Activated CD4-positive, alpha-beta T cell treated with anti-CD3 and anti-CD28 coated beads for 36 hours (primary cell): ENCODE results near the gene CPED1. TPM values are rescaled to one million over a fixed set of nuclear protein-coding genes. Genes with fewer than 3 reads are reported as not detected.
"Not testable (repeated sequence)": the region's sequence is repeated elsewhere in the genome, so short reads cannot be mapped to it uniquely, and the experiment has no call there.

Experiments used
- ATAC-seq: fragments of 200-7000 bp; cut with Tn5 transposase; one replicate; pipeline ENCODE4 v1.10.0; 2021; ENCODE audit warnings: mild to moderate bottlenecking, moderate library complexity
- CTCF ChIA-PET: fragments of 350-600 bp; sonication (Branson Sonifier 250); formaldehyde crosslinking; loops from one replicate; lab custom pipeline; 2021; ENCODE audit warnings: antibody characterized with exemption; lab: Charles Lee
- POLR2A ChIA-PET: fragments of 350-600 bp; sonication (Branson Sonifier 250); formaldehyde crosslinking; loops from one replicate; lab custom pipeline; 2021; ENCODE audit warnings: antibody characterized with exemption, inconsistent platforms; lab: Charles Lee
- DNase-seq: peaks from one replicate; pipeline ENCODE4 v3.0.0-alpha.2; 2020
- H3K27ac Mint-ChIP-seq: one replicate; pipeline ENCODE4 v1.8.0; 2021; ENCODE audit warnings: mixed read lengths
- H3K27me3 Mint-ChIP-seq: one replicate; pipeline ENCODE4 v1.8.0; 2021; ENCODE audit warnings: mixed read lengths
- H3K36me3 Mint-ChIP-seq: one replicate; pipeline ENCODE4 v1.8.0; 2021; ENCODE audit warnings: low read depth, mixed read lengths
- H3K4me1 Mint-ChIP-seq: one replicate; pipeline ENCODE4 v1.8.0; 2021; ENCODE audit warnings: mixed read lengths
- H3K4me3 Mint-ChIP-seq: one replicate; pipeline ENCODE4 v1.8.0; 2021; ENCODE audit warnings: mild to moderate bottlenecking, moderate library complexity, mixed read lengths
- H3K9me3 Mint-ChIP-seq: one replicate; pipeline ENCODE4 v1.8.0; 2021; ENCODE audit warnings: low read depth, mixed read lengths
- intact Hi-C, 2 experiments: fragments of 100-400 bp; cut with DNase I in 1 of 2; cut with micrococcal nuclease in 1 of 2; formaldehyde crosslinking; loops; one replicate each; pipeline versions ENCODE4 v1.14.2 to v1.15.1; 2022 to 2024; cut with DNase I, micrococcal nuclease
- total RNA-seq, 2 experiments: library from RNA; stranded (reverse); gene quantifications; one replicate each; pipeline ENCODE4 v1.2.3, GENCODE V29; 2021

CPED1 gene
- total RNA-seq, 2 experiments from 2014 or later: not detected

DNA sequence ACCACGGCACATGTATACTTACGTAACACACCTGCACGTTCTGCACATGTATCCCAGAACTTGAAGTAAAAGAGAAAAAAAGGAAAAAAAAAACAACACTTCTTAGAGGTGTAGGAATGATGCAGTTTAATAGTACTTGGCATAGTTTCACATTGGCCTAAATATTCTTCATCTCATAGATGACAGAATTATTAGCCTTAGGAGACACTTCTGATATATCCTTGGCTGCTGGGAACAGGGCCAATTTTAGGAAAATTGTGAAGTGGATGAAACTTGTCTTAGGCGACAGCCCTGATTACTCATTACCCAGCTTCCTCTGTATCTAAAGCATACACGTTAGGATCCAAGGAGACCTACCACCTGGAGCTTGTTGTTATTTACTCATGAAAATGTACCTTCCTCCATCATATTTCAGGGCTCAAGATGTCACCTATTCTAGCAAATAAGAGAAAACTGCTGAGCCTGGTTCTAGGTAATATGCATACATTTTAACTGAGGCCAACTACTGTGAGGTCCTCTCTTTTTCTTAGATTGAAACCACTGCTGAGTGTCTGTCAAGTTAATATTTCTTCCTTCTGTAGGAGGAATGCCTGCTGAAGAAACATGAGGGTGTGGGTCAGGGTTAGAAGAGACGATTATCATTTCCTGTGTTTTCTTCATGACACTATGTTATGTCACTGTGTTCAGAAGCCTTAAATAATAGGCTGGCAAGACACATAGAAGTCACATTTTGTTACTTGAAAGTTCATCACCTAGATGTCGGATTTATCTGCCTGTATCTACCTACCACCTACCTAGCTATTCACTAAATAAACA is 44.3 kb downstream of the CPED1 start:
- ChIA-PET POLR2A (no interaction called here), CTCF (interaction anchor here (0.8 kb wide), 1 partner anchor 75 kb away, joined by 3 read pairs; no protein-coding TSS in a partner anchor)
- Mint-ChIP-seq H3K9me3 (no peaks in the 10 kb centered on the region), H3K36me3 (no peaks in the 10 kb centered on the region), H3K27me3 (no peaks in the 10 kb centered on the region), H3K4me3 (no peak overlapping the region), H3K4me1 (no peaks in the 10 kb centered on the region), H3K27ac (no peak overlapping the region)
- no peak for ATAC-seq
- intact Hi-C loops: no loop called here
- DNase-seq: no peak

DNA sequence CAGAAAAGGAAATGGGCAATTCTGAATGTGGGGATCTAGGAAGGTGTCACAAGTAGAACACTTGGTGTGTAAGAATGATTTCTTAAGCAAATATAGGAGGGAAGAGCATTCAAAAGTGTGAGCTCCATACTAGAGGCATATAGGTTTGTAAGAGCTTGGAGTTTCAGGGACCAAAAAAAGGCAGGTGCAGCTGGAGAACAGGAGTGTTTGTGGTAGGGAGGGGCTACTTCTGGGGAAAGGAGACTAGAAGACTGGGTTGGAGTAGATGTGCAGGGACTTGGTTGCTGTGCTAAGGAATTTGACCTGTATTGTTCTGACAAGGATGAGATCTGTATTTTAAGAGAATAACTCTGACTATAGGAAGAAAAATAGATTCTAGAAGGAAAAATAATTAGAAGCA is 46.4 kb downstream of the CPED1 start:
- Mint-ChIP-seq H3K9me3 (no peaks in the 10 kb centered on the region), H3K27ac (no peak overlapping the region), H3K36me3 (no peaks in the 10 kb centered on the region), H3K4me3 (no peak overlapping the region), H3K27me3 (peaks cover 2% of the 10 kb centered on the region), H3K4me1 (no peaks in the 10 kb centered on the region)
- ChIA-PET POLR2A (no interaction called here), CTCF (interaction anchor here (0.7 to 1.4 kb wide), 2 partner anchors 34 to 128 kb away, joined by 3 read pairs; no protein-coding TSS in a partner anchor)
- DNase-seq: no peak
- ATAC-seq: no peak
- intact Hi-C loops: no loop called here

DNA sequence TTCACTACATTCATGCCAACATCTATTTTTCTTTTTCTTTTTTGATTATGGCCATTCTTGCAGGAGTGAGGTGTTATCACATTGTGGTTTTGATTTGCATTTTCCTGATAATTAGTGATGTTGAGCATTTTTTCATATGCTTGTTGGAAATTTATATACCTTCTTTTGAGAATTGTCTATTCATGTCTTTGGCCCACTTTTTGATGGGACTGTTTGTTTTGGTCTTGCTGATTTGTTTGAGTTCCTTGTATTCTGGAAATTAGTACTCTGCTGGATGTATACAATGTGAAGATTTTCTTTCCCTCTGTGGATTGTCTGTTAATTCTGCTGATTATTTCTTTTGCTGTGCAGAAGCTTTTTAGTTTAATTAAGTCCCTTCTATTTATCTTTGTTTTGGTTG is 48.3 kb downstream of the CPED1 start:
- ATAC-seq, H3K36me3 Mint-ChIP-seq, POLR2A ChIA-PET, H3K27ac Mint-ChIP-seq, intact Hi-C loops, H3K4me3 Mint-ChIP-seq, CTCF ChIA-PET, H3K4me1 Mint-ChIP-seq, H3K27me3 Mint-ChIP-seq, DNase-seq, H3K9me3 Mint-ChIP-seq: not testable (repeated sequence)

DNA sequence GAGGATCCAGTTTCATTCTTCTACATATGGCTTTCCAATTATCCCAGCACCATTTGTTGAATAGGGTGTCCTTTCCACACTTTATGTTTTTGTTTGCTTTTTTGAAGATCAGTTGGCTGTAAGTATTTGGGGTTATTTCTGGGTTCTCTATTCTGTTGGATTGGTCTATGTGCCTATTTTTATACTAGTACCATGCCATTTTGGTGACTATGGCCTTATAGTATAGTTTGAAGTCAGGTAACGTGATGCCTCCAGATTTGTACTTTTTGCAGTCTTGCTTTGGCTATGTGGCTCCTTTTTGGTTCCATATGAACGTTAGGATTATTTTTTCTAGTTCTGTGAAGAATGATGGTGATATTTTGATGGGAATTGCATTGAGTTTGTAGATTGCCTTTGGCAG is 48.8 kb downstream of the CPED1 start:
- H3K36me3 Mint-ChIP-seq, H3K4me3 Mint-ChIP-seq, intact Hi-C loops, ATAC-seq, H3K27ac Mint-ChIP-seq, H3K9me3 Mint-ChIP-seq, H3K4me1 Mint-ChIP-seq, DNase-seq, CTCF ChIA-PET, H3K27me3 Mint-ChIP-seq, POLR2A ChIA-PET: not testable (repeated sequence)

DNA sequence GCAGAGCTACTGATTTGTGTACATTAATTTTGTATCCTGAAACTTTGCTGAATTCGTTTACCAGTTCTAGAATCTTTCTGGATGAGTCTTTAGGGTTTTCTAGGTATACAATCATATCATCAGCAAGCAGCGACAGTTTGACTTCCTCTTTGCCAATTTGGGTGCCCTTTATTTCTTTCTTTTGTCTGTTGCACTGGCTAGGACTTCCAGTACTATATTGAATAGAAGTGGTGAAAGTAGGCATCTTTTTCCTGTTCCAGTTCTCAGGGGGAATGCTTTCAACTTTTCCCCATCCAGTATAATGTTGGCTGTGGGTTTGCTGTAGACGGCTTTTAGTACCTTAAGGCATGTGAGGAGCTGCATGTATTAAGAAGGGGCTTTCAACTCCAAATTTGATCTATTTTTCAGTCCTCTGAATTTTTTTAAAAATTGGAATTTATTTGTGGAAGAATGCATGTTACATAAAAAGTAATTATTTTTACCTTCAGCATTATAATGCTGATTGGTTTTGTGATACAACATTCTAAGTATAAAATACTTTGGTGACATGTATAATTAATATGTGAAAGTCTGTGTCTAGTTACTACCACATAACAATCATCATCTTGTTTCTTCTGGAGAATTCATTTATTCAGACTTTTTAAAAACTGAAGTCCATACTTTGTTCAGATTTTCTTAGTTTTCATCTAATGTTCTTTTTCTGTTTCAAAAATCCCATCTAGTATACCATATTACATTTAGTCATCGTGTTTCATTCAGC is 49.6 kb downstream of the CPED1 start:
- Mint-ChIP-seq H3K27me3 (peaks cover 6% of the 10 kb centered on the region), H3K27ac (no peak overlapping the region), H3K4me1 (no peaks in the 10 kb centered on the region)

DNA sequence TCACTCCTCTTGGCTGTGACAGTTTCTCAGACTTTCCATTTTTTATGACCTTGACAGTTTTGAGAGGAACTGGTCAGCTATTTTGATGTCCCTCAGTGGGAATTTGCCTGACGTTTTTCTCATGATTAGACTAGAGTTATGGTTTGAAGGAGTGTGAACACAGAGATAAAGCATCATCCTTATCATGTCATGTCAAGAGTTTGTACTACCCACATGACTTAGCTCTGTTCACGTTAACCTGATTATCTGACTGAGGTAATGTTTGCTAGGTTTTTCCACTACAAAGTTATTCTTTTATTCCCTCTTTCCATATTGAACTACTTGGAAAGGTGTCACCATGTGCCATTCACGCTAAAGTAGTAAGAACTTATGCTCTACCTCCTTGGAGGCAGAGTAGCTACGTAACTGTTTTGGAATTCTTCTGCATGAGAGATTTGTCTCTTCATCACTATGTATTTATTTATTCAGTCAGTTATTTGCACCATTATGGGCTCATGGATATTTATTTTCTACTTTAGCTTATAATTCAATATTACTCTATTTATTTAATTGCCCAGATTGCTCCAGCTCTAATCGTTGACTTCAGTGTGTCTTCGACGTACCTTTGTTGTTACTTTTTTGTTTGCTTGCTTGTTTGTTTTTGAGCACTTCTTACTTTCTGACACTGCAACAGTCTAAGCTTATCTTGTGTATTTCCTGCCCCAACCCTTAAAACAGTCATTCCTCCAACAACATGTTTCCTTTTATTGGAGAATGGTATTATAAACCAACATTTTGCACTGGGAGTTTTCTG is 50.4 kb downstream of the CPED1 start:
- no peaks in the 10 kb centered on the region for H3K36me3 Mint-ChIP-seq
- peaks cover 6% of the 10 kb centered on the region for H3K27me3 Mint-ChIP-seq
- ATAC-seq (no peak), DNase-seq (no peak)
- ChIA-PET POLR2A (no interaction called here), CTCF (no interaction called here)
- H3K4me3 Mint-ChIP-seq: no peak overlapping the region
- intact Hi-C loops: no loop called here
- no peak overlapping the region for H3K27ac Mint-ChIP-seq
- H3K4me1 Mint-ChIP-seq: no peaks in the 10 kb centered on the region
- no peaks in the 10 kb centered on the region for H3K9me3 Mint-ChIP-seq

More for the DNA sequence above, 49.6 kb downstream of the CPED1 start:
- ATAC-seq (no peak), DNase-seq (no peak)
- ChIA-PET POLR2A (no interaction called here), CTCF (no interaction called here)
- H3K4me3 Mint-ChIP-seq: no peak overlapping the region
- H3K9me3 Mint-ChIP-seq: no peaks in the 10 kb centered on the region
- H3K36me3 Mint-ChIP-seq: no peaks in the 10 kb centered on the region
- intact Hi-C loops: no loop called here

DNA sequence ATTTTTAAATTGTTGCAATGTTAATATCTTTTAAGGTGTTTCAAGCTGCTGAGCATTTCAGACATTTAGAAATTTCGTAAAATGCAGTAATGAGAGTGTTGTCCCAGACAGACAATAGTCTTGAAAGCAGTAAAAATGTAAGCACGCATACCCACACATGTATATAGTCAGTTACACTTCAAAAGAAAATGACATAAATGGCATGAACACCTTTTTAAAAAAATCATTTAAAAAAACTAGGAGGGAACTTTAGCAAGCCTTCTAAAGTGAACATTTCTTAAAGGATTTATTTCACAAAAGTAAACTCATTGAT is 51.0 kb downstream of the CPED1 start:
- no peak overlapping the region for H3K4me3 Mint-ChIP-seq
- intact Hi-C loops: no loop called here
- no peaks in the 10 kb centered on the region for H3K4me1 Mint-ChIP-seq
- POLR2A ChIA-PET: no interaction called here
- no peaks in the 10 kb centered on the region for H3K36me3 Mint-ChIP-seq
- peaks cover 6% of the 10 kb centered on the region for H3K27me3 Mint-ChIP-seq
- DNase-seq: no peak
- no peak for ATAC-seq
- H3K27ac Mint-ChIP-seq: no peak overlapping the region
- no peaks in the 10 kb centered on the region for H3K9me3 Mint-ChIP-seq
- CTCF ChIA-PET: no interaction called here

DNA sequence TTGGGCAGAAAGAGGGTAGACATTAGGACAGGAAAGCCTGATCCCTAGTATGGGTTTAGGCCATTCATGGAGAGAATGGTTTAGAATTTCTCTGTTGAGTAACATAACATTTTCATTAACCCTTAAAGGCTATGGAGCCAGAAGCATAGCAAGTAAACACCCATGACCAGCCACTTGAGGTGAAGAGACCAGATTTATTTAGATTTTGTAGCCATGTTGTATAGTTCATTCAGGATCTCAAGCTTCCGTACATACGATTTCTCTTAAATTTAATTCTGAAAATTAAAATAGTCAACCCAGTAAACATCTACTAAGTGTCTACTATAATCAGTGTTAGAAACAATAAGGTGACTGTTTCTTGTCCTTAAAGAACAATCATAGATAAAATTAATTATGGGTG is 51.5 kb downstream of the CPED1 start:
- no peak overlapping the region for H3K27ac Mint-ChIP-seq
- CTCF ChIA-PET: no interaction called here
- ATAC-seq: no peak
- H3K4me1 Mint-ChIP-seq: no peaks in the 10 kb centered on the region
- POLR2A ChIA-PET: no interaction called here
- peaks cover 6% of the 10 kb centered on the region for H3K27me3 Mint-ChIP-seq
- intact Hi-C loops: no loop called here
- H3K4me3 Mint-ChIP-seq: no peak overlapping the region
- no peaks in the 10 kb centered on the region for H3K9me3 Mint-ChIP-seq
- H3K36me3 Mint-ChIP-seq: no peaks in the 10 kb centered on the region
- DNase-seq: no peak

DNA sequence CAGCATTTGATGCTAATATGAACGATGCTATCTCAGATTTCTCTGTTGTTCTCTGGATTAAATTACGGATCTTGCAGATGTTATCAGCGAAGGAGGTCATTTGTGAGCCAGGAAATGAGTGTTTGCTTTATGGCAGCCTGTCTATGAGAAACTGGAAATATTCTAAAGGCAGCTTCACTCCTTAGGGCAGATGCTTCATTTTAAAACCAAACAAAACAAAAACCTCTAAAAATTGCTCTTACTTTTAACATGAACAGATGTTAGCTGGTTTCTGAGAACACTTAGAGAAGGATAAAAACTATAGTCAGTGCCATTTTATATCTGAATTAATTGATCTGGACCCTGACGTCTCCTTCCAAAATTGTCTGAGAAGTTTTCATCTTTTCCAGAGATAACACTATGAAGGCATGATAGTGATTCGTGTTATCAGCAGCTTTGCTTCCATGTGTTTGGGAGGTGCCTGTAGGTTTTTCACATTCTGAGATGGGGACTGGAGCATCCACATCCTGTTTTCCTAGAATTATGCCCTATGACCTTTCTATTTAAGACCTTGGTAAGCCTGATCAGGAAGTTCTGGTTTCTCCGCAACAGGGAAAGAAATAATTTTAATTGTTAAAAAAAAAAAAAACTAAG is 53.1 kb downstream of the CPED1 start:
- ChIA-PET POLR2A (no interaction called here), CTCF (interaction anchor here (0.6 to 1.5 kb wide), 3 partner anchors 10 to 172 kb away, joined by 3 to 4 read pairs (median 3); no protein-coding TSS in a partner anchor)
- Mint-ChIP-seq H3K9me3 (no peaks in the 10 kb centered on the region), H3K4me3 (no peak overlapping the region), H3K27ac (no peak overlapping the region), H3K27me3 (peaks cover 6% of the 10 kb centered on the region), H3K4me1 (no peaks in the 10 kb centered on the region), H3K36me3 (no peaks in the 10 kb centered on the region)
- intact Hi-C loops: no loop called here
- ATAC-seq: no peak
- no peak for DNase-seq

DNA sequence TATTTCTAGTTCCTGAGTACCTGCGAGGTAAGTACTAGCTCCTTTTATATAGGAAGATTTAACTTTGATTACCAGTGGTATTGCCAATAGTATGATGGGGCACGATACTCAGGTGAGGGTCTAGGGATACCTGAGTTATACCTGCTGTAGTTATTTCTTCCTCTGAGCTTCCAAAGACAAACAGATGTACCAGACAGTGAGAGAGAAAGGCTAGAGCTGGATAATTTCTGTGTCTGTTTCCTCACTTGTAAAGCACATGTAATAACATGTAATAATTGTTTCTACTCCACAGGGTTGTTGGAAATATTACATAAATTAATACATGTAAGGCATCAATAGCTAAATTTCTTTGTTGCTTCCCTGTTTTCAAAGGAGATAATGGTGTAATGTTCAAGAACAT is 53.7 kb downstream of the CPED1 start:
- no peak overlapping the region for H3K27ac Mint-ChIP-seq
- intact Hi-C loops: no loop called here
- no peak overlapping the region for H3K4me3 Mint-ChIP-seq
- no peaks in the 10 kb centered on the region for H3K4me1 Mint-ChIP-seq
- POLR2A ChIA-PET: no interaction called here
- H3K36me3 Mint-ChIP-seq: no peaks in the 10 kb centered on the region
- no peaks in the 10 kb centered on the region for H3K9me3 Mint-ChIP-seq
- no peak for DNase-seq
- no peak for ATAC-seq
- peaks cover 6% of the 10 kb centered on the region for H3K27me3 Mint-ChIP-seq
- CTCF ChIA-PET: interaction anchor here (1.4 to 1.5 kb wide), 2 partner anchors 9 to 13 kb away, joined by 3 to 4 read pairs; no protein-coding TSS in a partner anchor

DNA sequence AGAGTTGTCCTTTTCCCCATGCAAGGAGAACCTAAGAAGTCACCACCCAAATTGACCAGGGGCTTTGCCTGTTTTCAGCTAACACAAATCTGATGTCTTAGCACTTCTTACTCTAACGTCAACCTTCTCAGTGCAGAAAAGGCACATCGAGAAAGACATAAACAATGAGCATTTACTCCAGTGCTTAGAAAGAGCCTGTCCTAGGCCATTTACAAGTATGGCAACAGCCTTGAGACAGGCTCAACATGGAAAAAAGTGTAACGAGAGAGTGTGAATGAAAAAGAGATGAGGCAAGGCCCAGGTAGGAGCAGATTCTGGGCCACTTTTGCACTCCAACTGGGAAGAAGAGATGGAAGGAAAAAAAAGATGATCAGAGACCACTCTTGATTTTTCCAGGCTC is 54.4 kb downstream of the CPED1 start:
- Mint-ChIP-seq H3K27ac (no peak overlapping the region), H3K4me1 (no peaks in the 10 kb centered on the region), H3K4me3 (no peak overlapping the region), H3K36me3 (no peaks in the 10 kb centered on the region), H3K9me3 (no peaks in the 10 kb centered on the region), H3K27me3 (peaks cover 7% of the 10 kb centered on the region)
- intact Hi-C loops: no loop called here
- ATAC-seq (no peak), DNase-seq (no peak)
- CTCF ChIA-PET: interaction anchor here (1.4 to 1.5 kb wide), 2 partner anchors 9 to 14 kb away, joined by 3 to 4 read pairs; no protein-coding TSS in a partner anchor
- POLR2A ChIA-PET: no interaction called here
